Activated naive CD8-positive, alpha-beta T cell (primary cell): ENCODE results near the gene ZGPAT.
"Not testable (repeated sequence)": the region's sequence is repeated elsewhere in the genome, so short reads cannot be mapped to it uniquely, and the experiment has no call there.

Experiments used
- H3K27ac Mint-ChIP-seq: one replicate; pipeline ENCODE4 v1.8.0; 2021; ENCODE audit warnings: mixed read lengths
- H3K27me3 Mint-ChIP-seq: one replicate; pipeline ENCODE4 v1.8.0; 2021; ENCODE audit warnings: mixed read lengths
- H3K36me3 Mint-ChIP-seq: one replicate; pipeline ENCODE4 v1.8.0; 2021; ENCODE audit warnings: mixed read lengths
- H3K4me1 Mint-ChIP-seq: one replicate; pipeline ENCODE4 v1.8.0; 2021; ENCODE audit warnings: low read depth, mixed read lengths
- H3K4me3 Mint-ChIP-seq: one replicate; pipeline ENCODE4 v1.8.0; 2021; ENCODE audit warnings: mild to moderate bottlenecking, mixed read lengths
- H3K9me3 Mint-ChIP-seq: one replicate; pipeline ENCODE4 v1.8.0; 2021; ENCODE audit warnings: low read depth, mixed read lengths

Gene ZGPAT

DNA sequence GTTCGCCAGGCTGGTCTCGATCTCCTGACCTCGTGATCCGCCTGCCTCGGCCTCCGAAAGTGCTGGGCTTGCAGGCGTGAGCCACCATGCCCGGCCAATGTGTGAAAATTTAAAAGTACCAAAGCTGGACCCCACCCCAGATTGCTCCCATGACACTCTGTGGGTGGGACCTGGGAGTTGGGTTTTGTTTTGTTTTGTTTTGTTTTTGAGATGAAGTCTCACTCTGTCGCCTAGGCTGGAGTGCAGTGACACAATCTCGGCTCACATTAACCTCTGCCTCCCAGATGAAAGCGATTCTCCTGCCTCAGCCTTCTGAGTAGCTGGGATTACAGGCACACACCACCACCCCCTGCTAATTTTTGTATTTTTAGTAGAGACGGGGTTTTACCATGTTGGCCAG lies 36.1 kb upstream of the ZGPAT start:
- H3K27ac Mint-ChIP-seq, H3K4me3 Mint-ChIP-seq, H3K9me3 Mint-ChIP-seq, H3K27me3 Mint-ChIP-seq, H3K4me1 Mint-ChIP-seq, H3K36me3 Mint-ChIP-seq: not testable (repeated sequence)

DNA sequence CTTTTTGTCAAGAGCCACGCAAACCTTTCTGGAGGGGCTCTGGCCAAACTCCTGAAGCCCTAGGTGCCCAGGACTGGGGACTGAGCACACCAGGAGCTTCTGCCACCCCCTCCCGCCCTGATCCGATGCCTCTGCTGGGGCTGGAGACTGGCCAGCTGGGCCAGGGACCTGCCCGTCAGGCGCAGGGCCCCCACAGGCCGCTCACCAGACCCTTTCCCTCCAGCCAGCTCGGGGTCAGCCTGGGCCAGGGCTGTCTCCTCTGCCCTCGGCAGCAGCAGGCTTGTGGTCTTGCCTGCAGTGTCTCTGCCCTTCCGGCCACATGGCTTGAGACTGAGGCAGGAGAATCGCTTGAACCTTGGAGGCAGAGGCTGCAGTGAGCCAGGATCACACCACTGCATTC lies 35.2 kb upstream of the ZGPAT start:
- Mint-ChIP-seq H3K4me1 (no peaks in the 10 kb centered on the region), H3K27ac (no peak overlapping the region), H3K27me3 (no peaks in the 10 kb centered on the region), H3K36me3 (peaks cover 3% of the 10 kb centered on the region), H3K9me3 (no peaks in the 10 kb centered on the region), H3K4me3 (no peak overlapping the region)

DNA sequence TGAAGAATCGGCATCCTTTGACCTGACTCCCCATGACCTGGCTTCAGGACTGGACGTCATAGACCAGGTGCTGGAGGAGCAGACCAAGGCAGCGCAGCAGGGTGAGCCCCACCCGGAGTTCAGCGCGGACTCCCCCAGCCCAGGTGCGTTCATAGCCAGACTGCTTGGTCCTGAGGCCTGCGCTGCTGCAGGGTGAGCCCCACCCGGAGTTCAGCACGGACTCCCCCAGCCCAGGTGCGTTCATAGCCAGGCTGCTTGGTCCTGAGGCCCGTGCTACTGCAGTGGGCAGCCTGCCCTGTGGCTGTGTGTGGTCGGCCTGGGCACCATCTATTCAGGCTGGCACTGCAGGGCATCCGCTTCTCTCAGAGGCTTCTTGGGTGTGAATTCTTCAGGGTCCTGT lies 33.9 kb upstream of the ZGPAT start:
- Mint-ChIP-seq H3K27ac (no peak overlapping the region), H3K27me3 (no peaks in the 10 kb centered on the region), H3K9me3 (no peaks in the 10 kb centered on the region), H3K4me1 (no peaks in the 10 kb centered on the region), H3K4me3 (no peak overlapping the region), H3K36me3 (no peaks in the 10 kb centered on the region)

DNA sequence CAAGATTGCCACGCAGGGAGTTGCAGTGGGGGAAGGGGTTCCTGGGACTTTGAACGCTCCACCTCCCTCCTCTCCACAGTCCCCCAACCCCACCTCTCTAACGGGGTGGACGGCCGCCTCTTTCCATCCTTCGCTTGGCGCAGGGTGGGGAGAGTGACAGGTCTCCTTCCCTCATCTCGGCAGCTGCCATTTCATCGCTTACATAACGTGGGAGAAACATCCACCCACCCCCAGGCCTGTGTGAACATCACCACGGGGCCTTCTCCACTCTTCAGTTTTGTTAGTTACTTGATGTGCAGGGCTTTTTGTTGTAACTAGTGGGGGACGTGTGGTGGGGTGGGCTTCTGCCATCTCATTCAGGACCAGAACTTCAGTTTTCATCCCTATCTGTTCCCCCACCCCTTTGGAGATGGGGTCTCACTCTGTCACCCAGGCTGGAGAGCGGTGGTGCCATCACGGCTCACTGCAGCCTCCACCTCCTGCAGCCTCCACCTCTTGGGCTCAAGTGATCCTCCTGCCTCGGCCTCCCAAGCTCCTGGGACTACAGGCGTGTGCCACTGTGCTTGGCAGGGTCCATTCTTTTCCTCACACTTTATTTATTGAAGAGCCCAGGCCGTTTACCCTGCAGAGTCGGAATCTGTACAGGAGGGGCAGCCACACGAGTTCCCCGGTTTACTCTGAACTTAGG lies 32.0 kb upstream of the ZGPAT start:
- Mint-ChIP-seq H3K27me3 (no peaks in the 10 kb centered on the region), H3K36me3 (no peaks in the 10 kb centered on the region), H3K4me1 (no peaks in the 10 kb centered on the region), H3K27ac (no peak overlapping the region), H3K4me3 (no peak overlapping the region), H3K9me3 (no peaks in the 10 kb centered on the region)

DNA sequence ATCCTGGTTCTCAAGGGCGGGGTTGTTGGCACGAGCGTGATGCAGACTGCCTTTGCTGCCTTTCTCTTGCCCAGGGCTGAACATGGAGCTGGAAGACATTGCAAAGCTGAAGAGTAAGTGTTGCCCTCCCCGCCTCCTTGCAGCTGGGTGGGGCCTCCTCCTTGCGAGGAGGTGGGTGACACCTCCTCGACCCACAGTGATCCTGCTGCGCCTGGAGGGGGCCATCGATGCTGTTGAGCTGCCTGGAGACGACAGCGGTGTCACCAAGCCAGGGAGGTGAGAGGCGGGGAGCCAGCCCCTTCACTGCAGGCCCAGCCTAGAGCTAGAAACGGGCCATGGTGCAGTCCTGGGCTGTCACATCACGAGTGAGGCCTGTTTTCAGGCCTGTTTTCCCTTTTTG lies 29.8 kb upstream of the ZGPAT start:
- Mint-ChIP-seq H3K36me3 (no peaks in the 10 kb centered on the region), H3K9me3 (no peaks in the 10 kb centered on the region), H3K4me1 (no peaks in the 10 kb centered on the region), H3K4me3 (no peak overlapping the region), H3K27ac (no peak overlapping the region), H3K27me3 (no peaks in the 10 kb centered on the region)

DNA sequence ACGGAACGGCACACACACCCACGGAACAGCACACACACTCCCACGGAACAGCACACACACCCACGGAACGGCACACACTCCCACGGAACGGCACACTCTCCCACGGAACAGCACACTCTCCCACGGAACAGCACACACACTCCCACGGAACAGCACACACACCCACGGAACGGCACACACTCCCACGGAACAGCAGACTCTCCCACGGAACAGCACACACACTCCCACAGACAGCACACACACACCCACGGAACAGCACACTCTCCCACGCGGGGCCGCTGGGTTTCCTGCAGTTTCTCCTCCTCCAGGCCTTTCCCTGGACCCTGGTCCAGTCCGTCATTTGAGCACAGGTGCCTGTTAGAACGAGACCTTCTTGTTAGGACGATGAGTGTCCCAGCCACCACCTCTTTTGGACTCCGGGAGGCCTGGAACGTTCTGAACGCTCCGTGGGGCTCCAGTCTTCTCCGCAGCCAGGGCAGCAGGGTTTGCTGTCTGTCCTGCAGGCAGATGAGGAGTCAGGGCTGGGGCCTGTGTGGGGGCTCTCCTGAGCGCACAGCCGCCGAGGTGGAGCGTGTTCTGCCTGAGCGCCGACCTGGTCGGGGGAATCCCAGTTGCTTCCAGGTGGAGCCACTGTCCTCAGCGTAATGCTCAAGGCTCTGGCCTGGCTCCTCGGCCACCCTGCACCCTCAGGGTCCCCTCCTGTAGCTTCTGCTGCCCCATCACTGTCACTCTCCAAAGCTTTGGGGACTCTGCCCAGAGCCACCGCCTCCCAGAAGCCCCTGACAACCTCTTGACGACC lies 29.0 kb upstream of the ZGPAT start:
- H3K4me1 Mint-ChIP-seq = no peaks in the 10 kb centered on the region

DNA sequence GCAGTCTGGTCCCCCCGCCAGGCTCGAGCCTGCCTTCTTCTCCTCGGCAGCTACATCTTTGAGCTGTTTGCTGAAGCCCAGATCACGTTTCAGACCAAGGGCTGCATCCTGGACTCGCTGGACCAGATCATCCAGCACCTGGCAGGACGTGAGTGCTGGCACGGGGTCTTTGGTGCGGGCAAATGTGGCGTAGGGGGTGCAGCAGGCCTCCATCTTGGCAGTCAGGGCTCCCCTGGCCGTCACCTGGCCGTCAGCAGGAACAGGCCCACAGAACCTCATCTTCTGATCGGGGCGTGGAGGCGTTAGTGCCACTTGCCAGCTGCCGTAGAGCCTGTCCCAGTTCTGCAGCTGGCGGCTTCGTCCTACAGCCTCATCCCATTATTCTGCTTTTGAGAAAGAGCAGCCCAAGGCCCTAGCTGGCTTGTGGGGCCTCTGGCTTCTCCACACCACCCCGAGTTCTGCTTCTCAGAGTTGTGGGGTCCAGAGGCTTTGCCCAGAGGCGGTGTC lies 28.0 kb upstream of the ZGPAT start:
- Mint-ChIP-seq H3K36me3 (no peaks in the 10 kb centered on the region), H3K9me3 (no peaks in the 10 kb centered on the region), H3K27ac (no peak overlapping the region), H3K27me3 (no peaks in the 10 kb centered on the region), H3K4me1 (no peaks in the 10 kb centered on the region), H3K4me3 (no peak overlapping the region)

More for the DNA sequence above, 29.0 kb upstream of the ZGPAT start:
- Mint-ChIP-seq H3K9me3 (no peaks in the 10 kb centered on the region), H3K36me3 (no peaks in the 10 kb centered on the region), H3K27ac (no peak overlapping the region), H3K27me3 (no peaks in the 10 kb centered on the region), H3K4me3 (no peak overlapping the region)

DNA sequence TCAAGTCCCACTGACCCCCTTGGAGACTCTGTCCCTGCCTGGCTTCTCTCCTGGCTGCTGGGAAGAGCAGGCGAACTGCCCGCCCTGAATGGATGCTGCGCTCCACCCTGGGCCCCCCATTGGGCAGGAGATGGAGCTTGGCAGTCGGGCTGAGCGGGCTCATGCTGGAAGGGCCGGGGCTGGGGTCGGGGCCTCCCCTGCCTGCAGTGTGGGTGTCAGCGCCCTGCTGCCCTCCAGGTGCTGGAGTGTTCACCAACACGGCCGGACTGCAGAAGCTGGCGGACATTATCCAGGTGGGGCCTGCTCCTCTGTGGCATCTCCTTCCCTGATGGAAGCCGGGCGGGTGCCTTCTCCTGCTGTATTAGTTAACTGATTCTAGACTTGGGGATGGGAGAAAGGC lies 27.4 kb upstream of the ZGPAT start:
- H3K4me1 Mint-ChIP-seq = no peaks in the 10 kb centered on the region
- H3K27ac Mint-ChIP-seq = no peak overlapping the region
- H3K4me3 Mint-ChIP-seq = no peak overlapping the region
- no peaks in the 10 kb centered on the region for H3K9me3 Mint-ChIP-seq
- H3K36me3 Mint-ChIP-seq = no peaks in the 10 kb centered on the region
- H3K27me3 Mint-ChIP-seq = no peaks in the 10 kb centered on the region

DNA sequence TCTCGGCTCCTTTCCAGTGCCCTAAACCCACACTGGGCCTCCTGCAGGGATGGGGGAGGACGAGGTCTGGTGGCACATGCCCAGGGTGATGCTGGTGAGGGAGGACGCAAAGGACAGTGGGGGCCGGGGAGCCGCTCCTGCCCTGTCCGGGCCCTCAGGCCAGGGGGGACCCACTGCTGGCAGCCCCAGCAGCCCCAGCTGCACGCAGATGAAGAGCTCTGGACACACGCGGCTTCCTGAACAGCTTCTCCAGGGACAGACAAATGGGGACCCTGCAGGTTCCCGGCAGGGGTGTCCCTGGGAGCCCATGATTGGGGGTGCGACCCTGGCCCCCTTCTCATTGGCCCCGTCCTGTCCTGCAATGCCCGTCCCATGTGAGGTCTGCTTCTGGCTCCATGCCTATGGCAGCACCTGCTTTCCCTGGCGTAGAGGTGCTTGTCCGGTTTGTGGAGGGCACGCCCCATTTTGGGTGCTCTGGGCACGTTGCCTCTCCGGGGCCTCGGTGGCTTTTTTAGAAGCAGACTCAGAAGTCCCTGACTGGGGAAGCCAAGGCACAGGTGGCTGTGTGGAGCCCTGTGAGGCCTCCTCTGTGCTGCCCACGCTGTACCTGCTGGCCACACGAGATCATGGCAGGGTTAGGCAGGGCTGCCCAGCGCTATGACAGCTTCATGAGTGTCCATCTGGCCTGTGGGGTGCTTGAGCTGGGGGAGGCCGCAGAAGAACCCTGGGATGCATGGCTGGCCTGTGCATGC lies 26.8 kb upstream of the ZGPAT start:
- Mint-ChIP-seq H3K4me1 (no peaks in the 10 kb centered on the region), H3K9me3 (no peaks in the 10 kb centered on the region), H3K36me3 (no peaks in the 10 kb centered on the region), H3K27ac (no peak overlapping the region), H3K27me3 (no peaks in the 10 kb centered on the region), H3K4me3 (no peak overlapping the region)

DNA sequence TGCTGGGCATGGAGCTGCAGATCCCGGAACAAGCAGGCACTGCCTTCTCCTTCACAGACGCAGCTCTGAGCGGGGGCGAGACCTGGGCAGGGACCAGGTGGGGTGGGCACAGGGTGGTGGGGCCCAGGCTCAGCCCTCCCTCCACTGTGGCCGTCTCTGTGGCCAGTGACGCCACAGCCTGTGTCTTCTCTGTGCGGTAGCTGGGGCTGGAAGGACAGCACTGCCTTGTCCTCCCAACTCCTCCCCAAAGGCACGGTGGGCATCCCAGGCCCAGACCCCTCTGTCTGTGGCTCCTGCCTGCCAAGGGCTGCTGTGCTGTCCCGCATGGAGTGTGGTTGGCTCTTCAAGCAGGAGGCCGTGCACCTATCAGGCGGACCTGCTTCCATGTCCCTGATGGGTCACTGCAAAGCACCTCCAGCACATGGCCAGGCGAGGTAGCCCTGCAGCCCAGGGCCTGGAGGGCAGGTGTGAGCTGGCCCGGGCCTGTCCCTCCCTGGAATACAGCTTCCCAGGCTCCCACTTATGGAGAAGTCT lies 26.2 kb upstream of the ZGPAT start:
- H3K36me3 Mint-ChIP-seq = no peaks in the 10 kb centered on the region
- H3K27me3 Mint-ChIP-seq = no peaks in the 10 kb centered on the region
- H3K27ac Mint-ChIP-seq = no peak overlapping the region
- H3K4me1 Mint-ChIP-seq = no peaks in the 10 kb centered on the region
- no peak overlapping the region for H3K4me3 Mint-ChIP-seq
- H3K9me3 Mint-ChIP-seq = no peaks in the 10 kb centered on the region

DNA sequence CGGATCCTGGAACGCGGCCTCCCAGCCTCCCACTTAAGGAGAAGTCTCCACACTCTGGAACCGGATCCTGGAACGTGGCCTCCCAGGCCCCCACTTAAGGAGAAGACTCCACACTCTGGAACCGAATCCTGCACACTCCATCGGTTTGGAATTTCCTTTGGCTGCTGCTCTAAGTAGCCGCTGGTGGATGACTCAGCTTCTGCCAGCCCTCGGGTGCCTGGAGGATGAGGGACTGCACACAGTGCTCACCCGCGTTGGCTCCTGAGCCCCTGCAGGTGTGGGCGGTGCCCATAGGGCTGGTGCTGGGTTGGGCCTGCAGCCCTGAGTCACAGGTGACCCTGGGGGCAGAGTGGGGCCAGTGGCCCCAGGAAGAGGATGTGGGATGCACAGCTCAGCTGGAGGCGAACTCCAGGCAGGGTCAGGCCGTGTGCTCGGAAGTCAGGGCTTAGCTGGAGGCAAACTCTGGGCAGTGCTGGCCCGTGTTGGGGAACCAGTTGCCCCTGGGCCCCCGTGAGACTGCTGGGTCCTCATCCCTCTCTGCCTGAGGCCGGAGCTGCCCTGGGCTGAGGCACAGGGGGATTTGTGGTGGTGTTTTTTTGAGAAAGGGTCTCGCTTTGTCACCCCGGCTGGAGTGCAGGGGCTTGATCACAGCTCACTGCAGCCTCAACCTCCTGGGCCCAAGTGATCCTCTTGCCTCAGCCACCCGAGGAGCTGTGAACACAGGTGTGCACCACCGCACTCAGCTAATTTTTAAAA lies 25.3 kb upstream of the ZGPAT start:
- no peaks in the 10 kb centered on the region for H3K9me3 Mint-ChIP-seq
- H3K4me3 Mint-ChIP-seq = no peak overlapping the region
- no peaks in the 10 kb centered on the region for H3K27me3 Mint-ChIP-seq
- H3K4me1 Mint-ChIP-seq = peaks cover 3% of the 10 kb centered on the region
- H3K27ac Mint-ChIP-seq = no peak overlapping the region
- no peaks in the 10 kb centered on the region for H3K36me3 Mint-ChIP-seq

DNA sequence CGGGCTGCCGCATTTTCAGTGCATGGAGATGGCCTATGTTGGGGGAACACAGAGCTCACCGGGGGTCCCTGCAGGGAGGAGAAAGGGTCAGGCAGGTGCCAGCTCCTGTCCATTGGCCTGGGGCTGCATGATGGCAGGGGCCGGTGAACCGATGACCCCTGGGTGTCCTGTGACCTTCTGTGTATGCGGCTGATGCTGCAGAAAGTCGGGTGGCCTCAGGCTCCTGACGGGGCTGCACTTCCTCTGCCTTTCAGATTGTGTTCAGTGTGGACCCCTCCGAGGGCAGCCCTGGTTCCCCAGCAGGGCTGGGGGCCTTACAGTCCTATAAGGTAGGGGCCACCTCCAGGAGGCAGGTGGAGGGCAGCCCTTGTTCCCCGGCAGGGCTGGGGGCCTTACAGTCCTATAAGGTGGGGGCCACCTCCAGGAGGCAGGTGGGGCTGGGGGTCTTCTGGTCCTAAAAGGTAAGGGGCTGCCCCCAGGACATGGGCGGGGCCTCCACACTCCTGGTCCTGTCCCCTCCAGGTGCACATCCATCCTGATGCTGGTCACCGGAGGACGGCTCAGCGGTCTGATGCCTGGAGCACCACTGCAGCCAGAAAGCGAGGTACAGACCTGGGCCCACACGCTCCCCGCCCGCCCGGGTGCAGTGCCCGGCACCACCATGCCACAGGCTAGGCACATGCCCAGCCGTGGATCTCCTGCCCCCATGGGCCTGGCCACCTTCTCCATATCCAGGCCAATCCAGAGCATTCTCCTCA lies 22.4 kb upstream of the ZGPAT start:
- H3K4me3 Mint-ChIP-seq = no peak overlapping the region
- no peak overlapping the region for H3K27ac Mint-ChIP-seq
- H3K4me1 Mint-ChIP-seq = peaks cover 3% of the 10 kb centered on the region
- no peaks in the 10 kb centered on the region for H3K27me3 Mint-ChIP-seq
- no peaks in the 10 kb centered on the region for H3K36me3 Mint-ChIP-seq
- no peaks in the 10 kb centered on the region for H3K9me3 Mint-ChIP-seq

DNA sequence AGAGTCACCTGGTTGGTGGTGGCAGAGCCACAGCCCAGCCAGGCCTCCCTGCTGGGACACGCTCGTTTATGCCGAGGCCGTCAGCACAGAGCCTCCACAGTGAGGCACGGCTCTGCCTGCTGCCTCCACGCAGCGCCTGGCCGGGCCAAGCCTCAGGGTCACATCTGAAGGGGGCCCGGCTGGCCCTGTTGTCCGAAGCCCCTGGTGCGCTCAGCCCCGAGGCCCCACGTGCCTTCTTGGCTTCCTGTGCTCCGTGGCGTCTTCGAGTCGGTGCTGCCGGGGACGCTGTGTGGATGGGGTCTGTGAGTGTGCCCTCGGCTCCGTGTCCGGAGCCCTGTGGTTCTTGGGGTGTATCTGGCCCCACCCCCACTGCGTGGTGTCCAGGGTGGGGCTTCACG lies 21.7 kb upstream of the ZGPAT start:
- no peaks in the 10 kb centered on the region for H3K9me3 Mint-ChIP-seq
- H3K36me3 Mint-ChIP-seq = no peaks in the 10 kb centered on the region
- no peak overlapping the region for H3K27ac Mint-ChIP-seq
- H3K27me3 Mint-ChIP-seq = no peaks in the 10 kb centered on the region
- peaks cover 3% of the 10 kb centered on the region for H3K4me1 Mint-ChIP-seq
- no peak overlapping the region for H3K4me3 Mint-ChIP-seq
